Keratinocyte (primary cell): ENCODE data around the gene NCLN.

Experiments
- EZH2 ChIP-seq: IDR thresholded peaks from one replicate; pipeline ENCODE4 v1.6.1; 2012; ENCODE audit warnings: inconsistent platforms, mild to moderate bottlenecking, low read length, moderate library complexity
- TF ChIP-seq, protein P1 (sequence below), 3 experiments: IDR thresholded peaks in 1 of 3; conservative IDR thresholded peaks in 1 of 3; optimal IDR thresholded peaks in 1 of 3; 2 replicates in 2 of 3; 3 replicates in 1 of 3; pipeline versions ENCODE3 to v1.5.1; 2011; ENCODE audit warnings: low read length in 3 of 3, mild to moderate bottlenecking in 3 of 3, moderate library complexity in 2 of 3, control low read depth in 1 of 3, inconsistent platforms in 1 of 3; ENCODE audit not compliant: insufficient read depth in 2 of 3; ENCODE audit errors: extremely low read depth in 1 of 3

DNA sequence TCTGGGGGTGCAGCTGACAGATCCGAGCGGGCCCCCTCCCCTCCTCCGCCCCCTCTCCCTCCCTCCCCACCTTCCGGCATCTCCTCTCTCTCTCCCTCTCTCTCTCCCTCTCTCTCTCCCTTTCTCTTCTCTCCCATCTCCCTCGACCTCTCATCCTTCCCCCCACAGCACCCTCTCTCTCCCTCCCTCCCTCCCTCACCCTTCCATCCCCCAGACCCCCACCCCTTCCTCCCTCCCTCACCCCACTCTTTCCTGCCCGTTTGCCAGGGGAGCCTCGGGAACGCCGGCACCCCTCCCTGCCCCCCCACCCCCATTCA, 39.4 kb downstream of the NCLN start:
- no peak for TF ChIP-seq EZH2
- TF ChIP-seq, protein P1, sequence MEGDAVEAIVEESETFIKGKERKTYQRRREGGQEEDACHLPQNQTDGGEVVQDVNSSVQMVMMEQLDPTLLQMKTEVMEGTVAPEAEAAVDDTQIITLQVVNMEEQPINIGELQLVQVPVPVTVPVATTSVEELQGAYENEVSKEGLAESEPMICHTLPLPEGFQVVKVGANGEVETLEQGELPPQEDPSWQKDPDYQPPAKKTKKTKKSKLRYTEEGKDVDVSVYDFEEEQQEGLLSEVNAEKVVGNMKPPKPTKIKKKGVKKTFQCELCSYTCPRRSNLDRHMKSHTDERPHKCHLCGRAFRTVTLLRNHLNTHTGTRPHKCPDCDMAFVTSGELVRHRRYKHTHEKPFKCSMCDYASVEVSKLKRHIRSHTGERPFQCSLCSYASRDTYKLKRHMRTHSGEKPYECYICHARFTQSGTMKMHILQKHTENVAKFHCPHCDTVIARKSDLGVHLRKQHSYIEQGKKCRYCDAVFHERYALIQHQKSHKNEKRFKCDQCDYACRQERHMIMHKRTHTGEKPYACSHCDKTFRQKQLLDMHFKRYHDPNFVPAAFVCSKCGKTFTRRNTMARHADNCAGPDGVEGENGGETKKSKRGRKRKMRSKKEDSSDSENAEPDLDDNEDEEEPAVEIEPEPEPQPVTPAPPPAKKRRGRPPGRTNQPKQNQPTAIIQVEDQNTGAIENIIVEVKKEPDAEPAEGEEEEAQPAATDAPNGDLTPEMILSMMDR (optimal IDR thresholded peaks at IDR 0.05 in 1 of 3, IDR thresholded peaks at IDR 0.05 in 1 of 3, conservative IDR thresholded peaks at IDR 0.05 in 1 of 3; ENCODE audit: extremely low read depth in 1 of 3, insufficient read depth in 2 of 3, low read length in 3 of 3) = no peak
